GM12892 (cell line): ENCODE measurements around the gene CSNK1D.

ENCODE experiments used
- POLR2A ChIP-seq: IDR thresholded peaks from 2 replicates; pipeline ENCODE4 v1.6.1; 2011; ENCODE audit warnings: low read depth, low read length, control low read depth
- POLR2AphosphoS5 ChIP-seq: IDR thresholded peaks from 2 replicates; pipeline ENCODE4 v1.6.1; 2011; ENCODE audit warnings: low read depth, low read length, control low read depth
- TAF1 ChIP-seq: IDR thresholded peaks from 2 replicates; pipeline ENCODE4 v1.6.1; 2011; ENCODE audit warnings: low read depth, mild to moderate bottlenecking, control low read depth, low read length, borderline replicate concordance

- TF ChIP-seq TAF1 (no peak), POLR2A (no peak), POLR2AphosphoS5 (no peak)
These were observed 74.0 kb downstream of the CSNK1D start for GRCh38 chr17:82199496-82199895.
